A549 (cell line): ENCODE results near the gene URGCP. TPM values are rescaled to one million over a fixed set of nuclear protein-coding genes. Genes with fewer than 3 reads are reported as not detected.

Experiments
- ATAC-seq, 2 experiments: fragments of 200-7000 bp in 1 of 2; fragments of >200 bp in 1 of 2; cut with Nextera tagmentation in 1 of 2; cut with Tn5 transposase in 1 of 2; 3 replicates each; pipeline versions ENCODE4 v1.8.0 to v1.9.1; 2018 to 2020; ENCODE audit warnings: mild to moderate bottlenecking in 1 of 2, moderate library complexity in 1 of 2
- CTCF ChIA-PET: fragments of 300-600 bp; sonication (Branson Sonifier 250); formaldehyde crosslinking; extraction: SDS; loops from one replicate; lab custom pipeline; 2021; ENCODE audit warnings: antibody characterized with exemption, inconsistent platforms; lab: Yijun Ruan, JAX
- POLR2A ChIA-PET: fragments of 350-600 bp; formaldehyde crosslinking; extraction: SDS; loops from one replicate; lab custom pipeline; 2021; ENCODE audit warnings: antibody characterized with exemption, inconsistent platforms; lab: Yijun Ruan, JAX
- DNase-seq, 2 experiments: peaks; one replicate each; pipeline versions ENCODE4 v3.0.0 to v3.0.0-alpha.2; 2011 to 2016; ENCODE audit warnings: low read depth in 1 of 2, low spot score in 1 of 2
- FAIRE-seq: peaks from 2 replicates; lab custom pipeline; 2011; peaks lifted over from hg19 to GRCh38; lab: Jason Lieb, UNC
- H3K27ac ChIP-seq, 2 experiments: fragments of >200 bp; sonication (Bioruptor Twin); formaldehyde crosslinking; 3 replicates each; pipeline ENCODE4 v1.5.1; 2016 to 2017
- H3K4me1 ChIP-seq: fragments of >200 bp; sonication (Bioruptor Twin); formaldehyde crosslinking; 3 replicates; pipeline ENCODE4 v1.6.1; 2016
- H3K4me2 ChIP-seq: fragments of >200 bp; sonication (Bioruptor Twin); formaldehyde crosslinking; 3 replicates; pipeline ENCODE4 v1.6.1; 2016
- H3K4me3 ChIP-seq: fragments of >200 bp; sonication (Bioruptor Twin); formaldehyde crosslinking; 3 replicates; pipeline ENCODE4 v1.5.1; 2016
- H3K9me3 ChIP-seq: fragments of >200 bp; sonication (Bioruptor Twin); formaldehyde crosslinking; 3 replicates; pipeline ENCODE4 v1.6.1; 2016
- CHD2 ChIP-seq: fragments of 150-350 bp; IDR thresholded peaks from 2 replicates; pipeline ENCODE4 v1.6.1; 2014; ENCODE audit warnings: low read length; ENCODE audit not compliant: partially characterized antibody
- HEYL ChIP-seq: fragments of 250-450 bp; sonication (Bioruptor Pico); IDR thresholded peaks from 2 replicates; pipeline ENCODE4 v1.8.0; 2021; ENCODE audit warnings: mild to moderate bottlenecking, moderate library complexity
- JUN ChIP-seq, 2 experiments: fragments of >200 bp; sonication (Bioruptor Twin); formaldehyde crosslinking; IDR thresholded peaks; 2 replicates in 1 of 2; 3 replicates in 1 of 2; pipeline ENCODE4 v1.6.1; 2016 to 2017
- KDM5A ChIP-seq: fragments of 200-600 bp; sonication (generic); IDR thresholded peaks from 2 replicates; pipeline ENCODE4 v1.6.1; 2016; ENCODE audit warnings: antibody characterized with exemption, mild to moderate bottlenecking
- MAFK ChIP-seq: fragments of 450-650 bp; IDR thresholded peaks from 2 replicates; pipeline ENCODE4 v1.6.1; 2014; ENCODE audit not compliant: partially characterized antibody
- MYC ChIP-seq: IDR thresholded peaks from 2 replicates; pipeline ENCODE4 v1.6.1; 2012; ENCODE audit warnings: mild to moderate bottlenecking, inconsistent platforms, low read length, improper control_type of control experiment, borderline replicate concordance
- NR3C1 ChIP-seq: fragments of >200 bp; sonication (Bioruptor Twin); formaldehyde crosslinking; IDR thresholded peaks from 3 replicates; pipeline ENCODE4 v1.6.1; 2017
- PHF8 ChIP-seq: fragments of 200-600 bp; sonication (generic); IDR thresholded peaks from 2 replicates; pipeline ENCODE4 v1.6.1; 2016; ENCODE audit warnings: low read depth, mild to moderate bottlenecking, antibody characterized with exemption, moderate library complexity, borderline replicate concordance
- POLR2AphosphoS2 ChIP-seq: conservative IDR thresholded peaks from 2 replicates; pipeline ENCODE4 v1.6.1; 2012; ENCODE audit warnings: low read length, improper control_type of control experiment, inconsistent platforms
- SREBF2 ChIP-seq: fragments of 450-650 bp; IDR thresholded peaks from 2 replicates; pipeline ENCODE4 v1.6.1; 2014; ENCODE audit warnings: mild to moderate bottlenecking, moderate library complexity
- TP53 ChIP-seq: fragments of 250-450 bp; sonication (Bioruptor Pico); IDR thresholded peaks from 2 replicates; pipeline ENCODE4 v1.5.0; 2021; ENCODE audit warnings: mild to moderate bottlenecking, moderate library complexity
- ZFP36 ChIP-seq: fragments of 450-650 bp; IDR thresholded peaks from 2 replicates; pipeline ENCODE4 v1.6.1; 2014; ENCODE audit warnings: borderline replicate concordance; ENCODE audit not compliant: partially characterized antibody
- ZNF302 ChIP-seq: fragments of 250-450 bp; sonication (Bioruptor Pico); IDR thresholded peaks from 2 replicates; pipeline ENCODE4 v1.9.0; 2021; ENCODE audit warnings: inconsistent platforms, mild to moderate bottlenecking, moderate library complexity
- WGBS: methylation state at CpG from one replicate; pipeline ENCODE4 v1.1.6; 2017; ENCODE audit errors: missing lambda C conversion rate; 5-methylcytosine and 5-hydroxymethylcytosine counted together
- polyA plus RNA-seq, 4 experiments: library from polyadenylated mRNA; depleted of rRNA in 3 of 4; stranded (reverse); fragments of >200 nt; fragmentation: RNase III in 1 of 4; extraction: RNeasy Plus Mini Kit Qiagen cat#74134 plus additional on column Dnase treatment in 1 of 4; gene quantifications; 2 replicates in 3 of 4; 3 replicates in 1 of 4; pipeline ENCODE4 v1.2.3, GENCODE V29; 2011 to 2017
- TF ChIP-seq, protein P1 (sequence below): fragments of 150-350 bp; IDR thresholded peaks from 2 replicates; pipeline ENCODE4 v1.6.1; 2014; ENCODE audit warnings: low read depth, mild to moderate bottlenecking, low read length
- TF ChIP-seq, protein P2 (sequence below): fragments of 450-650 bp; IDR thresholded peaks from 2 replicates; pipeline ENCODE4 v1.6.1; 2014; ENCODE audit warnings: antibody characterized with exemption
- TF ChIP-seq, protein P3 (sequence below): IDR thresholded peaks from 2 replicates; pipeline ENCODE4 v1.6.1; 2012; ENCODE audit warnings: low read depth, borderline replicate concordance
- TF ChIP-seq, protein P4 (sequence below): fragments of 250-450 bp; sonication (Bioruptor Pico); IDR thresholded peaks from 2 replicates; pipeline ENCODE4 v1.5.0; 2021; ENCODE audit warnings: mild to moderate bottlenecking, moderate library complexity, borderline replicate concordance
- TF ChIP-seq, protein P5 (sequence below): IDR thresholded peaks from 2 replicates; pipeline ENCODE4 v1.6.1; 2012

Gene URGCP
- polyA plus RNA-seq, 2 of the 4 experiments (the other 2 are of a cell fraction) = 19.7 to 20.2 TPM

DNA sequence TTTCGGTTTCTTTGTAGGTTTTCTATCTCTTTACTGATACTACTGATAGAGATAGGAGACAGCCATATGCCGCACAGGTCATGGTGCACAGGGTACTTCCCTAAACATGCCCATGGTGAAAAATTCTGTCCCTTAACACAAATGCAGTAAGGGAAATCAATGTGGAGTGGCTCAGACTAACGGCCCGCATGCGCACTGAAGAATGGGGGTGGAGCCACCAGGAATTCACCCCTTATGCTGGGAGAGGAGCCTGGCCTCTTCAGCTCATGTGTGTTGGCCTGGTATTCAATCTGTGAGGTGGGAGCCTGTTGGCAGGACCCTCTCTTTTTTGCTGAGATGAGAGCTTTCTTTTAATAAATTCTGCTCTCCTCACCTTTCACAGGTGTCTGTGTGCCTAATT is 8.4 kb upstream of the URGCP start:
- Histone ChIP-seq H3K4me2 (no peak overlapping the region), H3K4me1 (no peaks in the 10 kb centered on the region), H3K9me3 (no peaks in the 10 kb centered on the region), H3K4me3 (no peak overlapping the region), H3K27ac (no peak overlapping the region)
- 97% methylated on average over 5 of the region's 5 CpGs for WGBS
- FAIRE-seq (no peak), DNase-seq (no peak), ATAC-seq (no peak)
- TF ChIP-seq NR3C1 (no peak), MYC (no peak), TP53 (no peak), SREBF2 (no peak), HEYL (CRISPR knock-in tag) (no peak), MAFK (no peak)
- TF ChIP-seq, protein P1, sequence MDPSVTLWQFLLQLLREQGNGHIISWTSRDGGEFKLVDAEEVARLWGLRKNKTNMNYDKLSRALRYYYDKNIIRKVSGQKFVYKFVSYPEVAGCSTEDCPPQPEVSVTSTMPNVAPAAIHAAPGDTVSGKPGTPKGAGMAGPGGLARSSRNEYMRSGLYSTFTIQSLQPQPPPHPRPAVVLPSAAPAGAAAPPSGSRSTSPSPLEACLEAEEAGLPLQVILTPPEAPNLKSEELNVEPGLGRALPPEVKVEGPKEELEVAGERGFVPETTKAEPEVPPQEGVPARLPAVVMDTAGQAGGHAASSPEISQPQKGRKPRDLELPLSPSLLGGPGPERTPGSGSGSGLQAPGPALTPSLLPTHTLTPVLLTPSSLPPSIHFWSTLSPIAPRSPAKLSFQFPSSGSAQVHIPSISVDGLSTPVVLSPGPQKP = no peak
- TF ChIP-seq, protein P2, sequence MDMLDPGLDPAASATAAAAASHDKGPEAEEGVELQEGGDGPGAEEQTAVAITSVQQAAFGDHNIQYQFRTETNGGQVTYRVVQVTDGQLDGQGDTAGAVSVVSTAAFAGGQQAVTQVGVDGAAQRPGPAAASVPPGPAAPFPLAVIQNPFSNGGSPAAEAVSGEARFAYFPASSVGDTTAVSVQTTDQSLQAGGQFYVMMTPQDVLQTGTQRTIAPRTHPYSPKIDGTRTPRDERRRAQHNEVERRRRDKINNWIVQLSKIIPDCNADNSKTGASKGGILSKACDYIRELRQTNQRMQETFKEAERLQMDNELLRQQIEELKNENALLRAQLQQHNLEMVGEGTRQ = no peak
- TF ChIP-seq, protein P3, sequence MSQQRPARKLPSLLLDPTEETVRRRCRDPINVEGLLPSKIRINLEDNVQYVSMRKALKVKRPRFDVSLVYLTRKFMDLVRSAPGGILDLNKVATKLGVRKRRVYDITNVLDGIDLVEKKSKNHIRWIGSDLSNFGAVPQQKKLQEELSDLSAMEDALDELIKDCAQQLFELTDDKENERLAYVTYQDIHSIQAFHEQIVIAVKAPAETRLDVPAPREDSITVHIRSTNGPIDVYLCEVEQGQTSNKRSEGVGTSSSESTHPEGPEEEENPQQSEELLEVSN = no peak
- TF ChIP-seq, protein P4, sequence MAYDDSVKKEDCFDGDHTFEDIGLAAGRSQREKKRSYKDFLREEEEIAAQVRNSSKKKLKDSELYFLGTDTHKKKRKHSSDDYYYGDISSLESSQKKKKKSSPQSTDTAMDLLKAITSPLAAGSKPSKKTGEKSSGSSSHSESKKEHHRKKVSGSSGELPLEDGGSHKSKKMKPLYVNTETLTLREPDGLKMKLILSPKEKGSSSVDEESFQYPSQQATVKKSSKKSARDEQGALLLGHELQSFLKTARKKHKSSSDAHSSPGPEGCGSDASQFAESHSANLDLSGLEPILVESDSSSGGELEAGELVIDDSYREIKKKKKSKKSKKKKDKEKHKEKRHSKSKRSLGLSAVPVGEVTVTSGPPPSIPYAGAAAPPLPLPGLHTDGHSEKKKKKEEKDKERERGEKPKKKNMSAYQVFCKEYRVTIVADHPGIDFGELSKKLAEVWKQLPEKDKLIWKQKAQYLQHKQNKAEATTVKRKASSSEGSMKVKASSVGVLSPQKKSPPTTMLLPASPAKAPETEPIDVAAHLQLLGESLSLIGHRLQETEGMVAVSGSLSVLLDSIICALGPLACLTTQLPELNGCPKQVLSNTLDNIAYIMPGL (CRISPR knock-in tag) = no peak
- CTCF ChIA-PET = interaction anchor here (0.8 kb wide), 1 partner anchor 38 kb away, joined by 3 read pairs; no protein-coding TSS in a partner anchor
- POLR2A ChIA-PET = no interaction called here

DNA sequence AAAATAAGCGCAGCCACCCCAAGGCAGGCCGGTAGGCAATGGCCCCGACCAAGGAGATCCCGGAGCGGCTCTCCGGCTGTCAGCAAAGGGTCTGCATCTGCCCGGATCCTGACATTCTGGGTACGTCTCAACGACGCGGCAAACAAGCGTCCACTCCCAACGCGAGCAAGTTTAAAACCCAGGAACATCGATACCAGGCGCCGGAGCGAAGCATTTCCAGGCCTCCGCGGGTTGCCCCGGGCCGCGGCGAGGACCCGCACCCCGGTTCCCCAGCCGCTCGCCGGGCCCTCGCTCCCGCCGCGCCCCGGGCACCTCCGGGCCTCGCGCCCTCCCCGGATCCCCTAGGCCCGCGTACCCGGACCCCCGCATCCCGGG is 453 bp downstream of the URGCP start:
- Histone ChIP-seq H3K27ac (peak overlapping the region; percentile 92 to 99), H3K4me2 (peak overlapping the region; percentile 98), H3K4me3 (peak overlapping the region; percentile 86), H3K4me1 (peaks cover 23% of the 10 kb centered on the region), H3K9me3 (no peaks in the 10 kb centered on the region)
- peak; percentile 45 to 69 for ATAC-seq
- no peak for FAIRE-seq
- WGBS = 1% methylated on average over 17 of the region's 43 CpGs
- TF ChIP-seq JUN (IDR thresholded peaks at IDR 0.05) (0 out of 5 replicates have a peak, but pooled peaks of 1 of the 2 experiments have one; percentile 14), ZFP36 (no peak), PHF8 (0 out of 2 replicates have a peak, but pooled peaks have one; percentile 31)
- DNase-seq = peak; percentile 35 to 48
- ChIA-PET POLR2A (no interaction called here), CTCF (no interaction called here)

DNA sequence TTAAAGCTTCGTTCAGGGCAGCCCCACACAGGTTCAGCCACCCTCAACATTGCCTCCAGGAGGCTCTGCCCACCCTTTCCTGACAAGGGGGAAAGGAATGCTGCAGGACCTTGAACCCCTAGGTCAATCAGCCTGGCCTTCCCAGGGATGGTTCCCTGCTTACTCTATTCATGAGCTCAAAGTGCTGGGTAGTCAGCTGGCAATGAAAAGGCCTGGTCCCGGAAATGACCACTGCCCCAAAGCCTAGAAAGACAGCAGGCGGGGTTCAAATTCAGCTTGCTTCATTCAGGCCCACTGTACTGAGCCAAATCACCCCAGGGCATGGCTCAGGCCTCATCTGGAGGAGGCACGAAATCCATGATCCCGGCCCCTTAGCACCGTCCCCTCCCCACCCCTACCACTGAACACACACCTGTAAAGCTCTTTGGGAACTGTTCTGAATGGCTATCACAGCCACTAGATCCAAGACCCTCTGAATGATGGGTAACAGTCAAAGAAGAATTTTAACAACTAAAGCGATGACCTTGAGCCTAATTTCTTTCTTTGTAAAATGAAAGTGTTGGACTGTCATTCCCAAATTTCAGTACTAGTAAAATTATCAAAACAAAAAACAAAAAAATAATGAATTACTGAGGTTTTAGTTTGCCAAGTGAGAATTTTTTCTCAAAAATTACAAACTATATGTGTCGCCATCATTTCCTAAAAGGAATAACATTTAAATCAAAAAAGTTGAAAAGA is 1.0 kb downstream of the URGCP start:
- ChIA-PET CTCF (interaction anchor here (0.8 to 1.1 kb wide), 4 partner anchors 10 to 49 kb away, joined by 3 to 4 read pairs (median 3); no protein-coding TSS in a partner anchor), POLR2A (interaction anchor here (1.0 kb wide), 1 partner anchor 21 kb away, joined by 8 read pairs; the partner anchor contains the start of gene UBE2D4)
- FAIRE-seq = no peak
- Histone ChIP-seq H3K4me2 (peak overlapping the region; percentile 98), H3K4me3 (peak overlapping the region; percentile 86), H3K9me3 (no peaks in the 10 kb centered on the region), H3K4me1 (peaks cover 23% of the 10 kb centered on the region), H3K27ac (peak overlapping the region; percentile 92 to 99)
- peak; percentile 52 to 63 for DNase-seq
- TF ChIP-seq KDM5A (no peak), CHD2 (no peak), POLR2AphosphoS2 (no peak), ZNF302 (no peak), HEYL (CRISPR knock-in tag) (no peak)
- TF ChIP-seq, protein P5, sequence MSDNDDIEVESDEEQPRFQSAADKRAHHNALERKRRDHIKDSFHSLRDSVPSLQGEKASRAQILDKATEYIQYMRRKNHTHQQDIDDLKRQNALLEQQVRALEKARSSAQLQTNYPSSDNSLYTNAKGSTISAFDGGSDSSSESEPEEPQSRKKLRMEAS = 0 out of 2 replicates have a peak, but pooled peaks have one; percentile 11
- WGBS = 36% methylated on average over 8 of the region's 8 CpGs
- peak; percentile 26 to 76 for ATAC-seq
